Dendritic cell treated with granulocyte-macrophage colony-stimulating factor and Interleukin-4, amounts not matched to agents 40 ng/mL and 50 ng/mL, for 4 days (primary cell): ENCODE measurements around the gene PFKFB2.

Experiments
- H3K27ac Mint-ChIP-seq: one replicate; pipeline ENCODE4 v1.8.0; 2022; ENCODE audit warnings: mild to moderate bottlenecking, mixed read lengths
- H3K27me3 Mint-ChIP-seq: one replicate; pipeline ENCODE4 v1.8.0; 2022; ENCODE audit warnings: mild to moderate bottlenecking, mixed read lengths
- H3K36me3 Mint-ChIP-seq: one replicate; pipeline ENCODE4 v1.8.0; 2022; ENCODE audit warnings: low read depth, mixed read lengths
- H3K4me1 Mint-ChIP-seq: one replicate; pipeline ENCODE4 v1.8.0; 2022; ENCODE audit warnings: low read depth, mixed read lengths
- H3K4me3 Mint-ChIP-seq: one replicate; pipeline ENCODE4 v1.8.0; 2022; ENCODE audit warnings: mild to moderate bottlenecking, moderate library complexity, mixed read lengths
- H3K9me3 Mint-ChIP-seq: one replicate; pipeline ENCODE4 v1.8.0; 2022; ENCODE audit warnings: mixed read lengths
- intact Hi-C: fragments of 100-400 bp; cut with micrococcal nuclease; formaldehyde crosslinking; loops from one replicate; pipeline ENCODE4 v1.15.0; 2022

PFKFB2 gene

GRCh38 chr1:207026104-207026534, 27.0 kb upstream of the PFKFB2 start:
- H3K9me3 Mint-ChIP-seq = no peaks in the 10 kb centered on the region
- H3K36me3 Mint-ChIP-seq = no peaks in the 10 kb centered on the region
- no peak overlapping the region for H3K4me3 Mint-ChIP-seq
- H3K4me1 Mint-ChIP-seq = peaks cover 41% of the 10 kb centered on the region
- H3K27ac Mint-ChIP-seq = no peak overlapping the region
- H3K27me3 Mint-ChIP-seq = peaks cover 11% of the 10 kb centered on the region
- intact Hi-C loops = no loop called here

- Mint-ChIP-seq H3K36me3 (no peaks in the 10 kb centered on the region), H3K27ac (no peak overlapping the region), H3K9me3 (no peaks in the 10 kb centered on the region), H3K27me3 (peaks cover 13% of the 10 kb centered on the region), H3K4me1 (peaks cover 33% of the 10 kb centered on the region), H3K4me3 (no peak overlapping the region)
- intact Hi-C loops = no loop called here
These were observed 25.8 kb upstream of the PFKFB2 start for GRCh38 chr1:207027206-207027777.

- Mint-ChIP-seq H3K9me3 (no peaks in the 10 kb centered on the region), H3K36me3 (no peaks in the 10 kb centered on the region), H3K27me3 (peaks cover 15% of the 10 kb centered on the region), H3K27ac (no peak overlapping the region), H3K4me3 (no peak overlapping the region), H3K4me1 (peaks cover 38% of the 10 kb centered on the region)
- intact Hi-C loops = no loop called here
These were observed 25.2 kb upstream of the PFKFB2 start for GRCh38 chr1:207027921-207028320.

GRCh38 chr1:207028884-207029650, 24.0 kb upstream of the PFKFB2 start:
- Mint-ChIP-seq H3K27me3 (peaks cover 17% of the 10 kb centered on the region), H3K4me3 (no peak overlapping the region), H3K9me3 (no peaks in the 10 kb centered on the region), H3K4me1 (peaks cover 28% of the 10 kb centered on the region), H3K27ac (no peak overlapping the region), H3K36me3 (no peaks in the 10 kb centered on the region)
- intact Hi-C loops = no loop called here

- H3K4me1 Mint-ChIP-seq = peaks cover 20% of the 10 kb centered on the region
- peaks cover 17% of the 10 kb centered on the region for H3K27me3 Mint-ChIP-seq
- no peak overlapping the region for H3K27ac Mint-ChIP-seq
- no peak overlapping the region for H3K4me3 Mint-ChIP-seq
- H3K9me3 Mint-ChIP-seq = no peaks in the 10 kb centered on the region
- intact Hi-C loops = no loop called here
- H3K36me3 Mint-ChIP-seq = no peaks in the 10 kb centered on the region
These were observed 23.2 kb upstream of the PFKFB2 start for GRCh38 chr1:207029701-207030521.

- H3K27me3 Mint-ChIP-seq = peaks cover 21% of the 10 kb centered on the region
- peaks cover 13% of the 10 kb centered on the region for H3K4me1 Mint-ChIP-seq
- intact Hi-C loops = no loop called here
- no peaks in the 10 kb centered on the region for H3K9me3 Mint-ChIP-seq
- no peak overlapping the region for H3K4me3 Mint-ChIP-seq
- no peak overlapping the region for H3K27ac Mint-ChIP-seq
- H3K36me3 Mint-ChIP-seq = no peaks in the 10 kb centered on the region
These were observed 22.5 kb upstream of the PFKFB2 start for GRCh38 chr1:207030522-207031009.

GRCh38 chr1:207031016-207031415, 22.1 kb upstream of the PFKFB2 start:
- no peaks in the 10 kb centered on the region for H3K9me3 Mint-ChIP-seq
- H3K4me3 Mint-ChIP-seq = no peak overlapping the region
- no peaks in the 10 kb centered on the region for H3K36me3 Mint-ChIP-seq
- H3K27me3 Mint-ChIP-seq = peaks cover 22% of the 10 kb centered on the region
- no peak overlapping the region for H3K27ac Mint-ChIP-seq
- intact Hi-C loops = no loop called here
- peaks cover 11% of the 10 kb centered on the region for H3K4me1 Mint-ChIP-seq

GRCh38 chr1:207031632-207032264, 21.3 kb upstream of the PFKFB2 start:
- Mint-ChIP-seq H3K4me1 (peaks cover 11% of the 10 kb centered on the region), H3K9me3 (no peaks in the 10 kb centered on the region), H3K27ac (no peak overlapping the region), H3K4me3 (no peak overlapping the region), H3K27me3 (peaks cover 22% of the 10 kb centered on the region), H3K36me3 (no peaks in the 10 kb centered on the region)
- intact Hi-C loops = no loop called here

GRCh38 chr1:207032528-207033017, 20.5 kb upstream of the PFKFB2 start, which contains the start of gene C1orf116:
Gene C1orf116, minus strand, starts transcription at chr1:207032756. Its CDS starts 5,158 bp downstream, at chr1:207027598.
- H3K27me3 Mint-ChIP-seq = peaks cover 22% of the 10 kb centered on the region

GRCh38 chr1:207033302-207033701, 19.8 kb upstream of the PFKFB2 start:
- no peak overlapping the region for H3K27ac Mint-ChIP-seq
- H3K27me3 Mint-ChIP-seq = peaks cover 22% of the 10 kb centered on the region

More at GRCh38 chr1:207032528-207033017, 20.5 kb upstream of the PFKFB2 start, which contains the start of gene C1orf116:
- intact Hi-C loops = no loop called here
- Mint-ChIP-seq H3K27ac (no peak within 1 kb of the TSS), H3K9me3 (no peaks in the 10 kb centered on the region), H3K4me1 (peaks cover 11% of the 10 kb centered on the region), H3K4me3 (no peak within 1 kb of the TSS), H3K36me3 (no peaks in the 10 kb centered on the region)

GRCh38 chr1:207034208-207034607, 18.9 kb upstream of the PFKFB2 start:
- Mint-ChIP-seq H3K4me1 (peaks cover 6% of the 10 kb centered on the region), H3K36me3 (no peaks in the 10 kb centered on the region), H3K27me3 (peaks cover 19% of the 10 kb centered on the region), H3K9me3 (no peaks in the 10 kb centered on the region), H3K4me3 (no peak overlapping the region), H3K27ac (no peak overlapping the region)
- intact Hi-C loops = no loop called here

More at GRCh38 chr1:207033302-207033701, 19.8 kb upstream of the PFKFB2 start:
- H3K4me3 Mint-ChIP-seq = no peak overlapping the region
- no peaks in the 10 kb centered on the region for H3K36me3 Mint-ChIP-seq
- H3K9me3 Mint-ChIP-seq = no peaks in the 10 kb centered on the region
- intact Hi-C loops = no loop called here
- peaks cover 11% of the 10 kb centered on the region for H3K4me1 Mint-ChIP-seq

- Mint-ChIP-seq H3K4me3 (no peak overlapping the region), H3K27me3 (peaks cover 19% of the 10 kb centered on the region), H3K9me3 (no peaks in the 10 kb centered on the region), H3K4me1 (peaks cover 5% of the 10 kb centered on the region), H3K27ac (no peak overlapping the region), H3K36me3 (no peaks in the 10 kb centered on the region)
- intact Hi-C loops = no loop called here
These were observed 18.1 kb upstream of the PFKFB2 start for GRCh38 chr1:207034998-207035397.

GRCh38 chr1:207035877-207036551, 17.1 kb upstream of the PFKFB2 start:
- Mint-ChIP-seq H3K27ac (no peak overlapping the region), H3K9me3 (no peaks in the 10 kb centered on the region), H3K4me3 (no peak overlapping the region), H3K27me3 (peaks cover 14% of the 10 kb centered on the region), H3K4me1 (peaks cover 5% of the 10 kb centered on the region), H3K36me3 (no peaks in the 10 kb centered on the region)
- intact Hi-C loops = no loop called here
